ENCODE data around the gene C10orf67.

The C10orf67 gene

DNA sequence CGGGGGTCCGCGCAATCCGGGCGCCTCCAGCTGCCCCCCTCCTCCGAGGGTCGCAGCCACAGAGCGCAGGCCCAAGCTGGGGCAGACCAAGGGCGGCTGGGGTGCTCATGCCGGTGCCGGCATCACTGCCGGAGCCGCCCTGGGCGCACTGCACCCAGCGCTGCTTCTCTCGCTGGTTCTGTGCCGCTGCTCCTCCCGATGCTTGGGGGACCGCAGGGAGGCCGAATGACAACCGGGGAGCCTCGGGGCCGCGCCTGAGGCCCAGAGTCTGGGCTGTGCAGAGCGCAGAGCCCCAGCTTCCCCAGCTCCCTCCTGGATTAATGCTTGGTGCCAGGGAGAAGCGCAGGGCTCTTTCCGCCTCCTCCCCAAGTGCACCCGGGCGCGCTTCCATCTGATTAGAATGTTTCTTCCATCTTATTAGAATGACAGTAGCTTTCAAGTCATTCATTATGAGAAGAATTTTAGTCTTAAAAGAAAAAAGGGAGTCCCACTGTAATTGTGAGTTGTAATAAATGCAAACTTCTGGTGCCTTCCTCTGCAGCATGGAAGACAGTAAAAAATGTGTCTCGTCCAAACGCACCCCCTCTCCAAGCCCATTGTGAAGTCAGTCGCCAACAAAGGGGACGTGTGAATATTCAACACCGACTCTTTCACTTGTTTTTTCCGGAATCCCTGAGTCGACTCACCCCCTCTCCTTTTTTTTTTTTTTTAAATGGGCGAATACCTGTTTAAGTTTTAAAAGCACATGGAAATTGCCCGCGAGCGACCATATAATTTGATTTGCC, 172.0 kb downstream of the C10orf67 start:
- DNase-seq (ENCODE audit: low read depth in 2 of 2) = no peak

DNA sequence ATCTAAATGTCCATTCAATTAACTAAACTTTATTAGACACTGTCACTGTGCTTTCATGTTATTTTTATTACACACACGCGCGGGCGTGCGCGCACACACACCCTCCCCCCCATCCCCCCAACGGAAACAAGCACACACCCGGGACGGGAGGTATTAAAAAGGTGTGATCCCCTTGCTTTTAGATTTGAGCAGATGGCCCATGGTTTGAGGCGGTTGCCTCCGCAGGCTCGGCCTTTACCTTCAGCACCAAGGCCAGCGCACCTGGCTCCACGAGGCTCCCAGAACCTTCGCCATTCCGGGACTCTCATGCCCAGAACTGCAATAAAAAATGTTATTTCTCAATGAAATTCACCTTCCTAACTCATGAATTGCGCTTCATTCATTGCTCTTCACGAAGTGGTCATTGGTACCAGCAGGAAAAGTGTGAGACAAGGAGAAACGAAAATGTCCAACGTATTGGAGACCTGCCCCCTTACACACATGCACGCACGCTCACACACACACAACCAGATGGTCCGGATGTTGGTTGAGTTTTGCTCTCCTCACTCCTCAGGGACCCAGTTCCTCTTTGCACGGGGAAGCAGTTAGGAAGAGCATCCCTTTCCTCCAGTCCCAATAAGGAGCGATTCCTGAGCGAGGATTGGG, 173.2 kb downstream of the C10orf67 start:
- DNase-seq (ENCODE audit: low read depth in 2 of 2) = no peak

GRCh38 chr10:23158370-23158769, 186.2 kb downstream of the C10orf67 start:
- peak; percentile 10 to 29 for DNase-seq (ENCODE audit: low read depth in 2 of 2)

DNA sequence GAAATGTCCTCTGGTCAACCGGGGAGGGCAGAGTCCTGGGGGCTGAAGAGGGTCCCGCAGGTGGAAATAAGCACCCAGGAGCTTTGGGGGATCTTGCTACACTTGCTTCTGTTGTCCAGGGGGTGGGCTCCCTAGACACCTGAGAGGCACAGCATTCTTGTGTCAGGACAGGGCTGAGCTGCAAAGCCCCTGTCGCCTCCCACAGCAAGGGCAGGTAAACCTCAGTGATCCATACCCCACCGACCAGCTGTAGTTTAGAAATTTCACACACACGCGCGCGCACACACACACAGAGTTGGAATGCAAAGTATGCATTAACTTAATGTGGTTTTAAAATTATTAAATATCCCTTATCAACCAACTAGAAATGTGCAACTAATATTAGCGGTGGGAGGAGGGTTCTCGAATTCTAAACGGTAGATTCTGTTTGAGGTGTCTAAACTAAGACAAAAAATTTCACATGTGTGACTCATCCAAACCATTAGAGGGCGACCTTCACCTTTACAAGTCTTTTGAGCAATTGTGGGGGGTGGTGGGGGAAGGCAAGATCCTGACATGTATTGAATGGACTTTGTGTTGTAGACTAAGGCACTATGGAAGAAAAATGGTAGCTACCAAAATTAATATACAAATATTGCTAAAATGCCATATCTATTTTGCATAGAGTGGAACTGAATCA, 186.8 kb downstream of the C10orf67 start:
- DNase-seq (ENCODE audit: low read depth in 2 of 2) = no peak

DNA sequence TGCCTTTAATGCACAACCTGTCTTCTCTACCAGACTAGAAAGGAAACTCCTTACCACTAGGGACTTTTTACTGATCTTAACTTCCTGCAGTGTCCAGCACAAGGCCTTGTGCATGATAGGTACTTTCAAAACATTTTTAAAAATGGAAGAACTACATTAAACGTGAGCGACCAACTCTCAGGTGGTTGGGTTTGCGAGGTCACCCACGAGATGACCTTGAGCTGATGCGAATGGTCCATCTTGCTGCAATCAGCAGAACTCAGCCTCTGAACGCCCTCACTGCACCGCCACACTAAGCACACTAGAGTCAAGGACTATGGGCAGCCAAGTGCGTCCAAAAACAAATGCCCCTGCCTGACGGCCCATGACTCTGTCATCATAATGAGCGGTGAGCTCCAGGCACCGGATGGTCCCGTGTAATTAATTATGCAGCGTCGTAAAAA, 187.3 kb downstream of the C10orf67 start:
- no peak for DNase-seq (ENCODE audit: low read depth in 2 of 2)

GRCh38 chr10:23156447-23157150, 188.0 kb downstream of the C10orf67 start:
- no peak for DNase-seq (ENCODE audit: low read depth in 2 of 2)

- DNase-seq (ENCODE audit: low read depth in 2 of 2) = no peak
Measured at GRCh38 chr10:23155169-23155568, 189.4 kb downstream of the C10orf67 start.
